NB4 (cell line): ENCODE results near the gene DCTN2.

Experiments
- DNase-seq: peaks from one replicate; pipeline ENCODE4 v3.0.0; 2010; ENCODE audit warnings: low read depth
- H3K4me3 ChIP-seq: one replicate; pipeline ENCODE4 v1.5.1; 2011; ENCODE audit warnings: mild to moderate bottlenecking, low read depth, low read length, moderate library complexity
- CTCF ChIP-seq: IDR thresholded peaks from one replicate; pipeline ENCODE4 v1.5.1; 2012; ENCODE audit warnings: low read depth, low read length
- MAX ChIP-seq: IDR thresholded peaks from 2 replicates; pipeline ENCODE4 v1.6.1; 2011; ENCODE audit warnings: low read depth, low read length
- MYC ChIP-seq: IDR thresholded peaks from 2 replicates; pipeline ENCODE4 v1.6.1; 2011; ENCODE audit warnings: low read depth, low read length
- POLR2A ChIP-seq: IDR thresholded peaks from 2 replicates; pipeline ENCODE4 v1.6.1; 2011; ENCODE audit warnings: mild to moderate bottlenecking; ENCODE audit not compliant: insufficient read length; ENCODE audit errors: extremely low read depth

The DCTN2 gene

GRCh38 chr12:57541001-57541400, 6.0 kb downstream of the DCTN2 start:
- TF ChIP-seq CTCF (no peak), POLR2A (no peak), MYC (no peak), MAX (no peak)
- H3K4me3 ChIP-seq, result no peak overlapping the region
- no peak for DNase-seq

- no peak overlapping the region for H3K4me3 ChIP-seq
- DNase-seq, result no peak
- no peak for TF ChIP-seq MAX
- TF ChIP-seq MYC, result no peak
- no peak for TF ChIP-seq POLR2A
- no peak for TF ChIP-seq CTCF
Observed at GRCh38 chr12:57539134-57539768, 7.7 kb downstream of the DCTN2 start.

GRCh38 chr12:57536597-57536942, 10.4 kb downstream of the DCTN2 start:
- H3K4me3 ChIP-seq, result no peak overlapping the region
- no peak for DNase-seq
- TF ChIP-seq MAX, result no peak
- TF ChIP-seq POLR2A, result no peak
- no peak for TF ChIP-seq MYC
- TF ChIP-seq CTCF, result no peak

GRCh38 chr12:57535764-57536596, 11.0 kb downstream of the DCTN2 start:
- no peak for TF ChIP-seq MYC
- no peak for TF ChIP-seq CTCF
- TF ChIP-seq POLR2A, result no peak
- TF ChIP-seq MAX, result no peak
- DNase-seq, result no peak
- H3K4me3 ChIP-seq, result no peak overlapping the region

- DNase-seq, result no peak
- TF ChIP-seq MYC (no peak), POLR2A (no peak)
- no peak overlapping the region for H3K4me3 ChIP-seq
Observed at GRCh38 chr12:57534991-57535543, 11.9 kb downstream of the DCTN2 start.

- TF ChIP-seq POLR2A (no peak), CTCF (no peak), MAX (no peak), MYC (no peak)
- H3K4me3 ChIP-seq, result no peak overlapping the region
- no peak for DNase-seq
Observed at GRCh38 chr12:57534250-57534649, 12.7 kb downstream of the DCTN2 start.
